ENCODE data around the gene ZBTB20. TPM values are rescaled to one million over a fixed set of nuclear protein-coding genes. Genes with fewer than 3 reads are reported as not detected.

ZBTB20 gene
- polyA plus RNA-seq, 1 of the 3 experiments (the other 2 are of a cell fraction) = 0.43 TPM

DNA sequence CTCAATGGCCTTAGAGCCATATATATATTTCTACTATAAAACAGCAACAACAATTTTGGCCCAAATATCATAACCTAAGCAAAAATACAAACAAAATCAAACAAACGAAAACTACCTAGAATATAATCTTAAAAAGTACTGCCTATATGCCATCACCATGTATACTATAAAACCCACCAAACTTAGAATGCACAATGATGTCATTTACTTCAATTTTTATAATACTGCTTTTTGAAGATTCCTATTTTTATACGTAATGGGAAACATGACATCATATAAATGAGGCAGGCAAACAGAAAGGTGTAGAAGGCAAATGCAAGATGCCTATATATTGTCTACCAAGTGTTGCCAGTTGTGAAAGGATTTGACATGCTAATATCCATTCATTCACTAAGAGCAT, 550.9 kb downstream of the ZBTB20 start:
- no peak for DNase-seq
- H3K36me3 ChIP-seq (replicated peaks in 1 of 2; ENCODE audit: control insufficient read depth in 1 of 2, insufficient read depth in 2 of 2, low read length in 1 of 2) = peaks cover 0 to 6% of the 10 kb centered on the region in 2 experiments
- TF ChIP-seq PBX3 (IDR thresholded peaks at IDR 0.05) (no peak), RAD21 (IDR thresholded peaks at IDR 0.05; ENCODE audit: low read length) (no peak), FOXM1 (IDR thresholded peaks at IDR 0.05; ENCODE audit: low read depth) (no peak), TEAD4 (IDR thresholded peaks at IDR 0.05; ENCODE audit: borderline replicate concordance, insufficient read depth) (no peak), GATA2 (CRISPR knock-in tag; IDR thresholded peaks at IDR 0.05) (no peak), RCOR1 (IDR thresholded peaks at IDR 0.05; ENCODE audit: low read length) (no peak), MEF2A (IDR thresholded peaks at IDR 0.05; ENCODE audit: borderline replicate concordance, low read depth) (no peak), RFX5 (IDR thresholded peaks at IDR 0.05; ENCODE audit: low read length) (no peak), RXRA (IDR thresholded peaks at IDR 0.05; ENCODE audit: borderline replicate concordance, low read depth) (no peak), JUND (IDR thresholded peaks at IDR 0.05) (no peak), ELF1 (IDR thresholded peaks at IDR 0.05) (no peak)
- H3K9me3 ChIP-seq = no peaks in the 10 kb centered on the region
- H3F3A ChIP-seq (replicated peaks; ENCODE audit: insufficient read depth) = no peaks in the 10 kb centered on the region
- no peak overlapping the region for H3K4me3 ChIP-seq (ENCODE audit: low read depth in 2 of 2, low read length in 1 of 2)
- no peaks in the 10 kb centered on the region for H3K27me3 ChIP-seq (ENCODE audit: insufficient read depth)
- H3K27ac ChIP-seq (ENCODE audit: low read depth in 2 of 2, low read length in 1 of 2) = no peak overlapping the region
- H4K20me1 ChIP-seq (ENCODE audit: insufficient read depth) = no peaks in the 10 kb centered on the region; the same call in 1 of the 2 replicates
- ChIA-PET POLR2A (no interaction called here), CTCF (interaction anchor here (1.0 to 1.5 kb wide), 2 partner anchors 25 to 234 kb away, joined by 3 read pairs; no protein-coding TSS in a partner anchor)
- H3K9me2 ChIP-seq = no peaks in the 10 kb centered on the region
- no peak overlapping the region for H3K4me2 ChIP-seq
- H2AFZ ChIP-seq (ENCODE audit: low read depth) = no peak overlapping the region
- no peaks in the 10 kb centered on the region for H3K79me2 ChIP-seq (ENCODE audit: insufficient read depth)
- no peak overlapping the region for H3K9ac ChIP-seq
- 90% methylated on average over 2 of the region's 2 CpGs for WGBS (ENCODE audit: low lambda C conversion rate)
- H3K4me1 ChIP-seq (ENCODE audit: control insufficient read depth in 1 of 2, insufficient read depth in 2 of 2, low read depth in 1 of 2, low read length in 1 of 2) = no peaks in the 10 kb centered on the region

DNA sequence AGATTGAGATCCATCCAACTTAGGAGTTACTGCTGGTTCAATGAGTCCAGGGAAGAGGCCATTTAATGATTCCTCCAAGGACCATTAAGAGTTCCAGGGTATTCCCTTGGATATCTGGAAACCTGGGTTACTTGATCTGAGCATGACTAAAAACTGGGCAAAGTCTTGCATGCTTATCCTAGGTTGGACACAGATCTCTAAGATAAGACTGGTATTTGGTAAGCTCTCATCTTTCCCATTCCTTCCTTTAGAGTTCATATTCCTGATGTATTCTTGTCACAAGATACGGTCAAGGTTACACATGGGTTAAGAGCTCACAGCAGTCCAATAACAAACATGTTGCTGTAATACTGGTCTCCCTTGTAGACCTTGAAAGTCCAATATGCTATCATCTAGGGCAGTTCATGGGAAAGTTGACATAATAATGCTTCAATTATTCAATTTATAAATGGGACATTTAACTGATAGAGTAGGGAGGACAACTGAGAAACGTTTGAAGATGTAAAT, 551.5 kb downstream of the ZBTB20 start:
- no peak overlapping the region for H3K4me2 ChIP-seq
- H3K9me3 ChIP-seq = no peaks in the 10 kb centered on the region
- peaks cover 0 to 9% of the 10 kb centered on the region in 2 experiments for H3K36me3 ChIP-seq (replicated peaks in 1 of 2; ENCODE audit: control insufficient read depth in 1 of 2, insufficient read depth in 2 of 2, low read length in 1 of 2)
- no peak overlapping the region for H3K9ac ChIP-seq
- H2AFZ ChIP-seq (ENCODE audit: low read depth) = no peak overlapping the region
- no peaks in the 10 kb centered on the region for H3K79me2 ChIP-seq (ENCODE audit: insufficient read depth)
- H3K4me3 ChIP-seq (ENCODE audit: low read depth in 2 of 2, low read length in 1 of 2) = no peak overlapping the region
- WGBS (ENCODE audit: low lambda C conversion rate) = 97% methylated on average over 2 of the region's 2 CpGs
- ChIA-PET POLR2A (no interaction called here), CTCF (no interaction called here)
- peaks cover 4% of the 10 kb centered on the region for H3F3A ChIP-seq (replicated peaks; ENCODE audit: insufficient read depth)
- no peaks in the 10 kb centered on the region for H3K9me2 ChIP-seq
- no peaks in the 10 kb centered on the region for H3K4me1 ChIP-seq (ENCODE audit: control insufficient read depth in 1 of 2, insufficient read depth in 2 of 2, low read depth in 1 of 2, low read length in 1 of 2)
- H3K27ac ChIP-seq (ENCODE audit: low read depth in 2 of 2, low read length in 1 of 2) = no peak overlapping the region
- TF ChIP-seq POLR2AphosphoS5 (IDR thresholded peaks at IDR 0.05; ENCODE audit: low read depth, low read length) = no peak
- no peak for TF ChIP-seq GABPA (IDR thresholded peaks at IDR 0.05; ENCODE audit: low read depth)
- no peak for TF ChIP-seq FOXM1 (IDR thresholded peaks at IDR 0.05; ENCODE audit: low read depth)
- TF ChIP-seq MEF2A (IDR thresholded peaks at IDR 0.05; ENCODE audit: borderline replicate concordance, low read depth) = no peak
- no peak for TF ChIP-seq NRF1 (IDR thresholded peaks at IDR 0.05; ENCODE audit: low read depth, low read length)
- no peak for TF ChIP-seq EZH2phosphoT487 (IDR thresholded peaks at IDR 0.05; ENCODE audit: borderline replicate concordance, low read depth)
- TF ChIP-seq, protein P1, sequence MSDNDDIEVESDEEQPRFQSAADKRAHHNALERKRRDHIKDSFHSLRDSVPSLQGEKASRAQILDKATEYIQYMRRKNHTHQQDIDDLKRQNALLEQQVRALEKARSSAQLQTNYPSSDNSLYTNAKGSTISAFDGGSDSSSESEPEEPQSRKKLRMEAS (IDR thresholded peaks at IDR 0.05; ENCODE audit: low read depth) = no peak
- no peak for TF ChIP-seq RCOR1 (IDR thresholded peaks at IDR 0.05; ENCODE audit: low read length)
- no peak for TF ChIP-seq CHD2 (IDR thresholded peaks at IDR 0.05; ENCODE audit: low read length, partially characterized antibody)
- TF ChIP-seq TCF12 (IDR thresholded peaks at IDR 0.05) = no peak
- no peaks in the 10 kb centered on the region; the same call in 1 of the 2 replicates for H4K20me1 ChIP-seq (ENCODE audit: insufficient read depth)
- no peak for DNase-seq
- no peaks in the 10 kb centered on the region for H3K27me3 ChIP-seq (ENCODE audit: insufficient read depth)

All from SK-N-SH (cell line).